ENCODE results near the gene ADAMTSL3.
"Not testable (repeated sequence)": the region's sequence is repeated elsewhere in the genome, so short reads cannot be mapped to it uniquely, and the experiment has no call there.

ADAMTSL3 gene

DNA sequence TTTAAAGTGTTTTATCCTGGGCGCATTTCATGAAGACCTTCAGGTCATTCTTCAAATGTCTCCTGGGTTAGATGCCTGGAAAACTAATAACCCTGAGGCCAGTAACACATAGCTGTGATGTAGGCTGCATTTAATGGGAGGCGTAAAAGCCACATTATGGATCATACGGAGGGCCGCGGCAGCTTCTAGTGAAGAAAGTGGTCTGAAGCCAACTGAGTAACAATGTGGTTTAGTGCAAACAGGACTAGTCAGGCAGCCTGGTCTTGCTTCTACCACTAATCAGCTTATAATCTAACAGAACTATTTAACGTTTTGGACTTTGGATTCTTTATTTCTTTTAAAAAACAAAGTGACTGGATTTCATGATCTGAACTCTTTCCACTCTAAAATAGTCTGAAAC lies 54.4 kb downstream of the ADAMTSL3 start:
- no peak for DNase-seq

GRCh38 chr15:83709241-83709640 lies 55.3 kb downstream of the ADAMTSL3 start:
- DNase-seq: no peak

DNA sequence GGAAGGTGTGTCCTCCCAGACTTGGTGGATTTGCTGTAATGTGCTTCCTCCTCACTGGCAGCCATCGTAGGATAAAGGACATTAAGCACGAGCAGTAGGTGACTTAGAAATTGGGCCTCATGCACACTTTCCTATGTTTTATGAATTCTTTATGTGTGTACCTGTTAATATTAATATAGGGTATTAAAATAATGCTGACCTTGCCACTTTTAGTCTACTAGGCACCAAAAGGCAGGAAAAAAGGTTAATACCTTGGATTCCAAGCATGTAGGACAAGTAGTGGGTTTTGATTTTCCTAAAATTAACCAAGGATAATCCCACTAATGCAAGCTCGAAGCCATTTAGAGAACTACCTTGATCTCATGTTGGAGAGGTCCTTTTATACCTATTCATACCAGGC lies 55.9 kb downstream of the ADAMTSL3 start:
- no peak for DNase-seq

DNA sequence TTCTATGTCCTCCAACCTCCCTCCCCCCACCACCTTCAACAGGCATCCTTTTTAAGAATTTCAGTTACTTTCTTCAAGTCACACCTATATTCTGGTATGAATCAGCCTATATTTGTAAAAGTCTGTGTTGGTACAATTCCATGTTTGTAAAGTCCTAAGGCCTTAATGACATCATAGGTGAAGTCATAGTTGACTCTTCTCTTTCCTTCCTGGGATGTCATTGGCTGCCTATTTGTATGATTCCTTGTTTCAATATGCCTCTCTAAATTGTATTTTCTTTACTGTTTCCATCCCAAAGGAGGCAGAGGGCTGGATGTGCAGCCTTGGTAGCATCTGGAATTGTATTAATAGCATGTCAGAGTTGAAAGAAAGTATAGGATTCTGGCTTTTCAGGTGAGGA lies 56.5 kb downstream of the ADAMTSL3 start:
- no peak for DNase-seq

DNA sequence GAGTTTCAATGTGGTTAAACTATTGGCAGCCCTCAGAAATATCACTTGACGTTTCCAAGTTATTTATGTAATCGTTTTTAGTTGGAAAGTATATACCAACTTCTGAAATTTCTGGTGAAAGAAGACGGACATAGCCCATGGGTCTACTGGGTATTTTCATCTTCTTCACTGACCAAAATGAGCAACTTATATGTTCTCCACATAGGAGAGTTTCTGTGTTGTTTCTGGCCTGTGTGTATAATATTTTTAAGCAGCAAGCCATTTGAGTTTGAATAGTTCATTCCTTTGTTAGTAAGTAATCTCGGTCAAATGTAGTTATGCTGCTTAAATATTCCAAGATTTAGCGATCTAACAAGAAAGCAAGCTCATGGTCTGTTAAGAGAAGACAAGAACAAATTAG lies 57.3 kb downstream of the ADAMTSL3 start:
- DNase-seq: no peak

DNA sequence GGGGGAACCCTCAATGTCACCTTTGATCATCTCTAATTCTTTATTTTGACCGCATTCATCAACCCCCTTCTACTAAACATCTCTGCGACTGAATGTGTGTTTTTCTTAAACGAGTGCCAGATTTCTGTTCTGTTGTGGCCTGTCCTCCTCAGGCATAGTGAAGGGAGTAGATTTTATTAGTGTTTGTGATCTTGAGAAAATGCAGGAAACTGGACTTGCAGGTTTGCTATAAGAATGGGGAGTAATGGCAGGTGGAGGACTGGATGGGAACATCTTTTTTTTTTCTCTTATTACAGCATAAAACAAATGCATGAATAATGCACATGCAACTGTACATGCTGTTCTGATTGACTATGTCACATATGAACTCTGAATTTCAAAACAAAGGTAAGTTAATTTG lies 59.3 kb downstream of the ADAMTSL3 start:
- no peak for DNase-seq

DNA sequence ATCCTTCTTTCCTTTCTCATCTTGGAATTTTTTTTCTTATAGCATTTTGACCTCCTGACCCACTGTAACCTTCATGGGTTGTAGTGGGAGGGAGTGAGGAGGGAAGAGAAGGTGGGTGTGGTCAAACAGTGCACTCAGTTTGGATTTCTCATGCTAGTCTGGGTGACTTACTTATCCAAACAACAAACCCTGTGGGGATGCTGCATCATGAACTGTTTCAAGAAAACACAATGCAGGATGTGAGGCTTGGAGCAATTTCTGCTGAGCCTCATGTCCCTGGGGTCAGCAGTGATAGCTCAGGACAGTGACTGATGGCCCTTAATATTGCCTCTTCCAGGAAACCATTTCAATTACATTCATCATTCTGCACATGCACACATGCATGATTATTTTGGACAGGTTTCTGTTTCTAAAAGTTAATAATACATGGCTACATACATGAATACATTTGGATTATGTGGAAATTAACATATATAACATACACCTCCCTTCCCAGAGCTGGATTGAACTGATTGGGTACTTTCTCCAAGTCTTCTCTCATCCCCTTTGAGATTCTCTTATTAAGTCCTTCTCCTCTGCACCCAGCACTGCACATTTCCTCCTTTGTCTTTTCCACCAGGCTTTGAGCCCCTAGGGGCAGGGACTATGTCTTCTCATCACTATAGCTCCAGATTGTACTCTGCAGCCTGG lies 61.2 kb downstream of the ADAMTSL3 start:
- DNase-seq: no peak

- DNase-seq: no peak
Observed at GRCh38 chr15:83716605-83717004, 62.7 kb downstream of the ADAMTSL3 start.

DNA sequence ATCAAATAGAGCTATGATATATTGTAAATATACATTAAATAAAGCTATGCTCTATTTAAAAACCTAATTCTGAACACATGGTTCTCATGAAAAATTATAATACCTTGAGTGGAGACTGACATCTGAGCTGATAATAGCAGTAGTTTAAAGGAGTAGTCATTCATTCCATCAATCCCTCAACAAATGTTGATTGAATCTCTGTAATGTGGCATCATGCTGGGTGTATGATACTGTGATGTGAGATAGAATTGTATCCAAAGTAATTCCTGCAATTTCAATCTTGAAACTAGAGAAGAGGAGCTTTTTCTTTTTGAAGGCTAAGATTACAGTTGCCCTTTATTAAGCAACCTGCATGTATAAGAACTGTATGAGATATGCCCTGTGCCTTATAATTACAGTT lies 63.1 kb downstream of the ADAMTSL3 start:
- DNase-seq: no peak

GRCh38 chr15:83720468-83720867 lies 66.5 kb downstream of the ADAMTSL3 start:
- DNase-seq: no peak

DNA sequence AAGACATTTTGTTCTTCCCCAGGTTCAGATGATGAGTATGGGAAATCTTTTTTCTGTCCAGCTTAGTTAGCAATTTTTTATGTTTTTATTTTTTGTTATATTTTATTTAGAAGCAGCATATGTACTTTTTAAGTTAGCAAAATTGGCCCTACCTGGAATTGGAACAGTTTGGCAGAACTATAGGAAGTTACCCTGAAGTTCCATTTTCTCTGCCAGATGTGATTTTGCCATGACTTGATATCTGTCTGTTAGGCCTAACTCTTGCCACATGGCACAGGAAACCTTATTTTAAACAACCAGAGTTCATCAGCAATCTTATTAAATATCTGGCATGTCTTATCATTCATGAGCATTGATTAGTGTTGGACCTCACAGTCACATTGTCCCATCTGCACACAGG lies 67.1 kb downstream of the ADAMTSL3 start:
- DNase-seq: no peak

DNA sequence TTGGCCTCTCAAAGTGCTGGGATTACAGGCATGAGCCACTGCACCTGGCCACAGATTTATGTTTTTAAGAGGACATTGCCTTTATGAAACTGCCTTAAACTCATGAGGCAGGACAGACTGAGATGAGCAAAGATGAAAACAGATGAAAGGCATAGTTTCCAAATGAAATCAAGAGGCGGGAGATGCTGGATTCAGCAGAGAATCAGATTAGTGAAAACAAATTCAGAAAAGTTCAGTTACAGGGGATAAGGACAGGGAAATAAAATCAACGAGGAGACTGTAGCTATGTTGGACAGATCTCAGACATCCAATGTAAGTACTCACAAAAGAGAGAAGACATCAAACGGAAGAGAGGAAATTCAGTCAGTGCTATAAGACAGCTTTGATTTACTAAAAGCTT lies 68.1 kb downstream of the ADAMTSL3 start:
- no peak for DNase-seq

- no peak for DNase-seq
Observed at GRCh38 chr15:83723216-83723615, 69.3 kb downstream of the ADAMTSL3 start.

GRCh38 chr15:83732196-83732595 lies 78.3 kb downstream of the ADAMTSL3 start:
- no peak for DNase-seq

DNA sequence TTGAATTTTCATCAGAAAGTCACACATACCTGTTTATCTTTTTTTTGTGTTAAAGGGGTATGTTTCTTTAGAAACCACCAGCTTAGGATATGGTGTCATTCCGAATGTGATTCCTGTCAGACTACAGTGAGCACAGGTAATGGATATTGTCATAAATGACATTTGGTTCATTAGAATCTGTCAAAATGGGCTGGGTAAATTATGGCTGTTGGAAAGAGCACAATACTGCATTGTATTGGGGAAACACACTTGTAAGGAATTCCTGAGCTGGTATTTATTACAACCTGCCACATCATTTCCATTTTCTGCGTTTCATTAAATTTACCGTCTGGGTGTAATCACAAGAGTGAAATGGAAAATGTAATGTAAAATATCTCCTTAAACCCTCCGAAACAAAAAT lies 78.8 kb downstream of the ADAMTSL3 start:
- DNase-seq: peak; percentile 91

GRCh38 chr15:83733206-83733605 lies 79.3 kb downstream of the ADAMTSL3 start:
- DNase-seq: no peak

DNA sequence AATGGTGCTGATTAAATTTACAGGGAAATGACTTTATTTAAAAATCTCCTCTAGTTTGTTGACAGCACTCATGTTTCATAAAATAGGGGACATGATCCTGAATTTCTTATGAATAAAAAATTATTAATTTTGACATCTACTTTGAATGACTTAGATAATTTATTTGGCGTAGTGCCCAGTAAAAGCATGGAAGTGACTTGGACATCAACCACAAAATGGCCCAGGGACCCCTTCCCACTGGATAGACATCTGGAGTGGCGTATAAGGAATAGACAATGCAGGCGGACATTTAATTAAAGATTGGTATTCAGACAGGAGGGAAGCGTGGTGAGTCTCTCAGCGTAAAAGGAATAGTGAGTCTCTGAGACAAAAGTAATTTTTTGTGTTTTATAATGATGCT lies 79.8 kb downstream of the ADAMTSL3 start:
- DNase-seq: no peak

DNA sequence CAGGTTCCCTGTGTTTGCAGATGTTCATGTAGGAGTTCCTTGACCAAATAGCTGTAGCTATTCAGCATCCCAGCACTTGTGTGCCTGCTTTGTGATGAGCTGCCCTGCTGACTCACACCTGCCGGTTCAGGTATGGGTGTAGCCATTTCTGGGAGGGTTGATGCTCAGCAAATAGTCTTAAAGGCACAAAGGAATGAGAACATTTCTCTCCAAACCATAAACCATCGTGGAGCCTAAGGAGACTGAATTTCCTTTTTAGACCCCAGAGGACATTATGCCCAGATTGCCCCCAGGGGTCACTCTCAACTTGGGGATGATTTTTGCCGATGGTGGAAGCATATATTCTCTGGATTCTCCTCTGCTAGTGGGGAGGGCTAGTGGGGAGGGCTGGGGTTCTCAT lies 80.6 kb downstream of the ADAMTSL3 start:
- DNase-seq: no peak

- no peak for DNase-seq
Observed at GRCh38 chr15:83739629-83740028, 85.7 kb downstream of the ADAMTSL3 start.

- DNase-seq: no peak
Observed at GRCh38 chr15:83745771-83746170, 91.8 kb downstream of the ADAMTSL3 start.

DNA sequence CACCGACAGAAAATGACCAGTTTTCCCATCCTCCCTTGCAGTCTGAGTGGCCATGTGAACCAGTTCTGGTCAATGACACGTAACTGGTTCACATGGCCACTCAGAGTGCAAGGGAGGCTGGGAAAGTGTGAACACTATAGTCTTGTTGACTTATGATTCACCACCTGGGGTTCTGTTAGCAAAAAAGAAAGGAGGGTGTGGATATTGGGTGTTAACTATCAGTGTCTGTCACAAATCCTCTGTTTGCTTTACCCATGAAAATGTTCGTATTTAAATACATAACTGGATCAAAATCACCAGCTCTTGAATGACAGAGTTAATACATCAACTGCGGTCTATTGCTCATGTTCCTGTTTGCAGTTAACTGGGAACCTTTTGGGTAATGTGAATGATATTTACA lies 92.3 kb downstream of the ADAMTSL3 start:
- DNase-seq: no peak

DNA sequence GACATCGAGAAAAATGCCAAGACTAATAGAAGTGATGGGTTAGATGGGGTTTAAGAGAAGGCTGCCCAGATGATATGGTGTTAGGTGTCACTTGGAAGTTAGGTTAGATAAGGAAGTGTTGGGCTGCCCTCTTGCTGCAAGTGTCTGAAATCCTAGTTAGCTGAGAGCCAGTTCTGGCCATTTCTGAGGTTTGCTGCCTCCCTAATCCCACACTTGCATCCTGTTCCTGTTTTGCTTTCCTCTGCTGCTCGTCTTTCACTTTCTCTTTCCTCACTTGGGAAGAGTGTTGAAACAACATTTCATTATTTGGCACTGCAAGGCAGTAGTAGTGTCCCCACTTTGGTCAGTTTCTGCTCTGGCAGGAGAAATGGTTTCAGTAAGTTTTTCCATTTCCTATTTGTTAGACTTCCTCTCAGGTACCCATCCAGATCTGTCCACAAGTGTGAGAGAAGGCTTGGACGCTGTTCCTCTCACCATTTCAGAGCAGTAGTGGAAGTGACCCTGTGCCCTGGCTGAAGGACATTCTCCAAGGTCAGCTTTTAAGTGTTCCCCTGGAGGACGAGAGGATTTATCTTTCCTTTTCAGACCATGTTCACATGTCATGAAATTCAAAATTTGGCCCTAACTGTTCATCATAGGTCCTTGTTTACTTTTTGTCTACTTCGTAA lies 93.3 kb downstream of the ADAMTSL3 start:
- DNase-seq: peak; percentile 19

DNA sequence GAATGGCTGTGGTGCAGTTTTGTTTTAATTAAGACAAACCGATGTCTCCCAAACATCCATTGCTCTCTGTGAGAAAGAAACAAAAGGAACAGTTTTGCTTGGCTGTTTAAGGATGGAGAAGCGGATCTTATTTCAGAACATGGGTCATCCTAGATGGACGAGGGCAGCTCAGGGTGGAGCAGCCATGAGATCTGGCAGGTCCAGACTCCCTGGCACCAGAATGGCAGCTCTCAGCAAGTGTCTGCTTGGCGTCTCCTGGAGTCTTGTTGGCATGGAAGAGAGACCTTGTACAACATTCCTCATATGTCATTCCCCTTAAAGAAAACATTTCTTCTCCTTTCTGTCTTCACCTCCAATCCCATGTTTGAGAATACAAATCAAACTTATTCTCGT lies 93.8 kb downstream of the ADAMTSL3 start:
- DNase-seq: no peak

DNA sequence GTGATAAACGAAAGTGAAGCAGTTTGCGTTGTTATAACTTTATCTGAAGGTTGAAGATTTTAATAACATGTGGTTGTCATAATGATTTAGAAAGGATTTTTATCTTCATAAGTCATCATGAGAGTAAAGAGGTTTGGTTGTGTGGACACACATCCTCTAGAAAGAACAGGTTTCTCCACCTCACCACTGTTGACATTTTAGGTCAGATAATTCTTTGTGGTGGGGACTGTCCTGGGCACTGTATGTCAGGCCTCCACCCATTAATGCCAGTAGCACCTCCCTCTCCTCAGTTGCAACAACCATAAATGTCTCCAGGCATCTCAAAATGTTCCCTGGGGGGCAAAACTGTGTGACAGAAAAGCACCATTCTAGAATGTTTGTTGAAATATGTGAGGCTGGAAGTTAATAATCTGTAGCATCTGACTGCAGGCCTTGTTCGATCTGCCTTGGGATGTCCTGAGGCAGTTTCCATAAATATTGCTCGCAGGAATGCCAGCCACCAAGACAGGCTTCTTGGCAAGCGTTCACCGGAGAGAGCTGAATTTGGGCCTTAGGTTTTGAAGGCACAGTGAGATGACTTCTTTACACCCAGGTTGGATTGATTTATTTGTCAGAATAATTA lies 100.1 kb downstream of the ADAMTSL3 start:
- no peak for DNase-seq

- DNase-seq: not testable (repeated sequence)
Observed at GRCh38 chr15:83757291-83757690, 103.4 kb downstream of the ADAMTSL3 start.
